Trophoblast cell (in vitro differentiated cells and primary cell): ENCODE results near the gene TULP3.

Experiments
- DNase-seq, 2 donors: peaks; one replicate each; pipeline ENCODE4 v3.0.0-alpha.2; 2016
- H2AFZ ChIP-seq: 2 replicates; pipeline ENCODE4 v1.6.1; 2013; ENCODE audit warnings: low read length, moderate library complexity, mild to moderate bottlenecking; ENCODE audit not compliant: insufficient read depth, poor library complexity
- H2AK5ac ChIP-seq: 2 replicates; pipeline ENCODE4 v1.6.1; 2013; ENCODE audit warnings: mild to moderate bottlenecking, low read length
- H2BK120ac ChIP-seq: 2 replicates; pipeline ENCODE4 v1.6.1; 2013; ENCODE audit warnings: low read length, mild to moderate bottlenecking, moderate library complexity; ENCODE audit not compliant: insufficient read depth, poor library complexity
- H2BK12ac ChIP-seq: 2 replicates; pipeline ENCODE4 v1.6.1; 2013; ENCODE audit warnings: mild to moderate bottlenecking, low read length, moderate library complexity
- H2BK5ac ChIP-seq: 2 replicates; pipeline ENCODE4 v1.6.1; 2013; ENCODE audit warnings: low read length, low read depth, moderate library complexity, mild to moderate bottlenecking; ENCODE audit not compliant: poor library complexity
- H3K14ac ChIP-seq: 2 replicates; pipeline ENCODE4 v1.6.1; 2013; ENCODE audit warnings: mild to moderate bottlenecking, low read length
- H3K18ac ChIP-seq: 2 replicates; pipeline ENCODE4 v1.6.1; 2013; ENCODE audit warnings: mild to moderate bottlenecking, low read length
- H3K23ac ChIP-seq: 2 replicates; pipeline ENCODE4 v1.6.1; 2013; ENCODE audit warnings: low read length
- H3K27ac ChIP-seq: 2 replicates; pipeline ENCODE4 v1.5.1; 2013; ENCODE audit warnings: low read depth, mild to moderate bottlenecking, inconsistent platforms, low read length, moderate library complexity
- H3K27me3 ChIP-seq: 2 replicates; pipeline ENCODE4 v1.6.1; 2013; ENCODE audit warnings: inconsistent platforms, mild to moderate bottlenecking, low read length, moderate library complexity; ENCODE audit not compliant: insufficient read depth
- H3K36me3 ChIP-seq, 2 experiments: 1 replicate in 1 of 2; 2 replicates in 1 of 2; pipeline ENCODE4 v1.6.1; 2013; ENCODE audit warnings: low read length in 2 of 2, mild to moderate bottlenecking in 2 of 2, moderate library complexity in 1 of 2; ENCODE audit not compliant: insufficient read depth in 2 of 2, control insufficient read depth in 1 of 2
- H3K4ac ChIP-seq: 2 replicates; pipeline ENCODE4 v1.6.1; 2013; ENCODE audit warnings: low read depth, mild to moderate bottlenecking, low read length, moderate library complexity
- H3K4me1 ChIP-seq, 2 experiments: 1 replicate in 1 of 2; 2 replicates in 1 of 2; pipeline ENCODE4 v1.6.1; 2013; ENCODE audit warnings: low read length in 2 of 2, mild to moderate bottlenecking in 2 of 2, moderate library complexity in 1 of 2; ENCODE audit not compliant: insufficient read depth in 2 of 2, control insufficient read depth in 1 of 2
- H3K4me2 ChIP-seq: 2 replicates; pipeline ENCODE4 v1.6.1; 2013; ENCODE audit warnings: inconsistent platforms, mild to moderate bottlenecking, low read length, moderate library complexity
- H3K4me3 ChIP-seq: 2 replicates; pipeline ENCODE4 v1.5.1; 2013; ENCODE audit warnings: mild to moderate bottlenecking, low read depth, low read length, inconsistent platforms
- H3K79me1 ChIP-seq: one replicate; pipeline ENCODE4 v1.6.1; 2013; ENCODE audit warnings: low read length
- H3K79me2 ChIP-seq: 2 replicates; pipeline ENCODE4 v1.6.1; 2013; ENCODE audit warnings: low read length, mild to moderate bottlenecking; ENCODE audit not compliant: control insufficient read depth, insufficient read depth, poor library complexity
- H3K9ac ChIP-seq: 2 replicates; pipeline ENCODE4 v1.6.1; 2013; ENCODE audit warnings: mild to moderate bottlenecking, low read length
- H3K9me3 ChIP-seq: 2 replicates; pipeline ENCODE4 v1.6.1; 2013; ENCODE audit warnings: low read depth, mild to moderate bottlenecking, control low read depth, inconsistent platforms, low read length; ENCODE audit not compliant: insufficient read depth
- H4K12ac ChIP-seq: 2 replicates; pipeline ENCODE4 v1.6.1; 2013; ENCODE audit warnings: low read depth, mild to moderate bottlenecking, low read length, moderate library complexity
- H4K8ac ChIP-seq: 2 replicates; pipeline ENCODE4 v1.6.1; 2013; ENCODE audit warnings: low read depth, mild to moderate bottlenecking, low read length, moderate library complexity
- H4K91ac ChIP-seq: one replicate; pipeline ENCODE4 v1.6.1; 2013; ENCODE audit warnings: low read depth, mild to moderate bottlenecking, low read length, moderate library complexity
- WGBS: extraction: QIAGEN DNeasy Blood & Tissue Kit; methylation state at CpG from one replicate; pipeline ENCODE4 v1.1.7; 2013; ENCODE audit warnings: missing lambda C conversion rate; ENCODE audit not compliant: insufficient read length, insufficient coverage; ENCODE audit errors: extremely low coverage; 5-methylcytosine and 5-hydroxymethylcytosine counted together

Gene TULP3

DNA sequence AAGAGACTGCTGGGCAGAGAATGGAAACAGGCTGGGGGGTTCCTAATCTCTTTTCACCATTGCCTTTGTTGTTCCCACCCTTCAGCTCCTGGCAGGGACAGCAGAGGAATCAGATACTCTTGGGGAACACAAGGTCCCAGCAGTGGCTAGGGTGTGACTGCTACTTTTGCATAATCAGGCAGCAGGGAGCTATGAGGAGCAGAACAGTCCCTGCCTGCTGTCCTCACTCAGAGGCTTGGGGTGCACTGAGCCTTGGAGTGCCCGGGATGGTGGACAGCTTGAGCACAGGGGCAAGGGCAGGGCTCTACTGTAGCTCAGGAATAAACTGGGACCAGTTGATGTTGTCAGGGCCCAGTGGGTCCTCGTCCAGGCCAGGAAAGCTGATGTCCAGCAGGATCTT lies 32.4 kb upstream of the TULP3 start:
- H2AFZ ChIP-seq: no peak overlapping the region
- H3K27me3 ChIP-seq: no peaks in the 10 kb centered on the region
- H3K23ac ChIP-seq: no peak overlapping the region
- H3K9me3 ChIP-seq: no peaks in the 10 kb centered on the region
- H3K4me2 ChIP-seq: no peak overlapping the region
- H2BK120ac ChIP-seq: no peak overlapping the region
- WGBS: no CpG with 5 or more reads among the region's 2 CpGs
- no peak overlapping the region for H3K4ac ChIP-seq
- peaks cover 5 to 8% of the 10 kb centered on the region in 2 experiments for H3K4me1 ChIP-seq
- no peak overlapping the region for H2BK12ac ChIP-seq
- H3K9ac ChIP-seq: no peak overlapping the region
- no peak overlapping the region for H3K27ac ChIP-seq
- no peak overlapping the region for H3K14ac ChIP-seq
- H2AK5ac ChIP-seq: no peak overlapping the region
- peaks cover 21 to 28% of the 10 kb centered on the region in 2 experiments for H3K36me3 ChIP-seq
- H2BK5ac ChIP-seq: no peak overlapping the region
- no peak overlapping the region for H3K4me3 ChIP-seq
- no peak overlapping the region for H4K91ac ChIP-seq
- no peaks in the 10 kb centered on the region for H3K79me2 ChIP-seq
- DNase-seq: no peak
- H3K79me1 ChIP-seq: no peaks in the 10 kb centered on the region
- peak overlapping the region; percentile 44 for H3K18ac ChIP-seq
- H4K12ac ChIP-seq: no peak overlapping the region
- no peak overlapping the region for H4K8ac ChIP-seq

DNA sequence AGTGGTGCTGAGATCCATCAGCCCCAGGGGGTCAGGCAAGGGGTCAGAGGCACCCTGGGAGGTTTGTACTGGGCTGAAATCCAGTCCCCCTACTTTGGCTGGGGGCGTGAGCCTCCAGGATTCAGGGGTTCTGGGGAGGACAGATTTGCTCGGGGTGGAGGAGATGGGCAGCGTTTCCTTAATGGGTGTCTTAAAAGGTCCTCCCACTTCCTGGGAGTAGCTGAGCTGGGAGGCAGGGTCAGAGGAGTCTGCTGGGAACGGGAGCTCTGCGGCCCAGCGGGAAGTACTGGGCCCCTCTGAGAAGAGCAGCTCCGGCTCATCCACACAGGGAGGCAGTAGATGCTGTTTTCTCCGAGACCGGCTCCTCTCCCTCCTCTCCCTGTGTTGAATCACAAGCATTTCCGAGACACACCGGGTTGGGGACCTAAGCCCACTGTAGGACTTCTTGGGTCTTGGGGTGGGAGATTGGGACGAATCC lies 31.7 kb upstream of the TULP3 start:
- Histone ChIP-seq H3K18ac (no peak overlapping the region), H2AFZ (no peak overlapping the region), H4K12ac (no peak overlapping the region), H3K36me3 (peaks cover 26 to 32% of the 10 kb centered on the region in 2 experiments), H2BK120ac (no peak overlapping the region), H3K4me1 (peaks cover 5 to 8% of the 10 kb centered on the region in 2 experiments), H3K4ac (no peak overlapping the region), H3K79me2 (no peaks in the 10 kb centered on the region), H3K79me1 (no peaks in the 10 kb centered on the region), H2BK12ac (no peak overlapping the region), H3K4me3 (no peak overlapping the region), H2AK5ac (no peak overlapping the region), H4K91ac (no peak overlapping the region), H3K4me2 (no peak overlapping the region), H3K23ac (no peak overlapping the region), H3K14ac (no peak overlapping the region), H4K8ac (no peak overlapping the region), H3K27me3 (no peaks in the 10 kb centered on the region), H3K9me3 (no peaks in the 10 kb centered on the region), H3K27ac (no peak overlapping the region), H3K9ac (no peak overlapping the region), H2BK5ac (no peak overlapping the region)
- DNase-seq: no peak
- WGBS: no CpG with 5 or more reads among the region's 12 CpGs

DNA sequence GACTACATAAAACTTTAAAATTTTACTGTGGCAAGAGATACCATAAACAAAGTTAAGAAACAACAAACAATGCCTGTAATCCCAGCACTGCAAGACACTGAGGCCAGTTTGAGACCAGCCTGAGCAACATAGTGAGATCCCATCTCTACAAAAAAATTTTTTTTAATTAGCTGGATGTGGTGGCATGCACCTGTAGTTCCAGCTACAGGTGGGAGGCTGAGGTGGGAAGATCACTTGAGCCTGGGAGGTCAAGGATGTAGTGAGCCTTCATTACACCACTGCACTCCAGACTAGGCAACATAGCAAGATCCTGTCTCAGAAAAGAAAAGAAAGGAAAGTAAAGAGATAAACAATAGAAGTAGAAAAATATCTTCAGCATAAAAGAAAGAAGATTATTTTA lies 30.5 kb upstream of the TULP3 start:
- Histone ChIP-seq H4K91ac (no peak overlapping the region), H2BK12ac (no peak overlapping the region), H3K36me3 (peaks cover 38 to 44% of the 10 kb centered on the region in 2 experiments), H3K27ac (no peak overlapping the region), H2BK120ac (no peak overlapping the region), H3K27me3 (no peaks in the 10 kb centered on the region), H4K12ac (no peak overlapping the region), H3K4me3 (no peak overlapping the region), H3K14ac (no peak overlapping the region), H3K4ac (no peak overlapping the region), H3K79me1 (no peaks in the 10 kb centered on the region), H3K4me2 (no peak overlapping the region), H3K9ac (no peak overlapping the region), H3K79me2 (no peaks in the 10 kb centered on the region), H2AK5ac (no peak overlapping the region), H2BK5ac (no peak overlapping the region), H3K23ac (no peak overlapping the region), H4K8ac (no peak overlapping the region), H3K9me3 (no peaks in the 10 kb centered on the region), H3K18ac (no peak overlapping the region), H3K4me1 (peaks cover 5 to 8% of the 10 kb centered on the region in 2 experiments), H2AFZ (no peak overlapping the region)
- DNase-seq: no peak

DNA sequence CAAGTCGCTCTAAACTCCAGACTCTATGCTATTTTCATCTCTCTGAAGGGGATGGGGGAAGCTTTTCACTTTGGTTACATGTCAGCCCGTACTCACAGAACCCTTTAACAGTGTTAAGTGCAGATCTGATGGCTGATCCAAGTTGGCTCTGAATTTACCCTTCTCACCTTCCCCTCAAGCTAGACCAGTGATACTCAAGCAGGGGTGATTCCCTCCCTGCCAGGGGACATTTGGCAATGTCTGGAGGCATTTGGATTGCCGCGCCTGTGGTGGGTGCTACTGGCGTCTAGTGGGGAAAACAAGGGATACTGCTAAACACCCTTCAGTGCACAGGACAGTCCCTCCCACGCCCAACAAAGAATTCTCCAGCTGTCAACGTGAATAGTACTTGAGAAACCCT lies 27.8 kb upstream of the TULP3 start:
- Histone ChIP-seq H2AK5ac (no peak overlapping the region), H3K79me1 (no peaks in the 10 kb centered on the region), H2AFZ (no peak overlapping the region), H2BK120ac (no peak overlapping the region), H3K14ac (no peak overlapping the region), H4K12ac (no peak overlapping the region), H3K18ac (no peak overlapping the region), H2BK12ac (no peak overlapping the region), H4K8ac (no peak overlapping the region), H3K79me2 (no peaks in the 10 kb centered on the region), H3K9ac (no peak overlapping the region), H3K4ac (no peak overlapping the region), H3K36me3 (peaks cover 53 to 62% of the 10 kb centered on the region in 2 experiments), H3K4me2 (no peak overlapping the region), H3K27ac (no peak overlapping the region), H3K4me3 (no peak overlapping the region), H4K91ac (no peak overlapping the region), H3K27me3 (no peaks in the 10 kb centered on the region), H2BK5ac (no peak overlapping the region), H3K23ac (no peak overlapping the region), H3K4me1 (no peaks in the 10 kb centered on the region), H3K9me3 (no peaks in the 10 kb centered on the region)
- no peak for DNase-seq
- no CpG with 5 or more reads among the region's 7 CpGs for WGBS
